Fibroblast of mammary gland (primary cell): ENCODE measurements around the gene PPARA.
"Not testable (repeated sequence)": the region's sequence is repeated elsewhere in the genome, so short reads cannot be mapped to it uniquely, and the experiment has no call there.

Experiments used
- DNase-seq: peaks from one replicate; pipeline ENCODE4 v3.0.0-alpha.2; 2010; ENCODE audit warnings: low read depth
- H3K4me3 ChIP-seq: 2 replicates; pipeline ENCODE4 v1.5.1; 2011; ENCODE audit warnings: low read depth, mild to moderate bottlenecking, low read length, moderate library complexity; ENCODE audit not compliant: control insufficient read depth
- CTCF ChIP-seq: conservative IDR thresholded peaks from 2 replicates; pipeline ENCODE4 v1.5.1; 2011; ENCODE audit warnings: low read depth, low read length, inconsistent platforms; ENCODE audit not compliant: control insufficient read depth, insufficient read depth

PPARA gene

DNA sequence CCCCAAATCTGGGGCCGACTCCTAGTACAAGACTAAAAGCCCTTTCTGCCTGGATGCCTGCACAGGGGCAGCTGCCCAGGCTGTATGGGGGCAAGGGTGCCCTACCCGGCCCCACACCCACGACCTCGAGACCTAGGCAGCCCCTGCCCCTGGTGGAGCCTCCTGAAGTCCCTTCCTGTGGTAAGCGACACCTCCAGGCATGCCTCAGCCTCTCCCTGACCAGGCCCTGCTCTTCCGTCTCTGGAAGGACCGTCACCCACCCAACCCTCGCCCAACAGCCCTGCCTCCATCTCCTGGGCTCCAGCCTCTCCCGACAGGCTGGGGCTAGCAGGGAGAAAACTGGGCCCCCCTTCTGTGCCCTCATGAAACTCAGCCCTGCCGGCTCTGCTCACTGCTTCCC is 22.8 kb upstream of the PPARA start:
- H3K4me3 ChIP-seq: no peak overlapping the region
- no peak for TF ChIP-seq CTCF
- no peak for DNase-seq

GRCh38 chr22:46128606-46129005 is 21.7 kb upstream of the PPARA start:
- H3K4me3 ChIP-seq: no peak overlapping the region
- DNase-seq: no peak
- no peak for TF ChIP-seq CTCF

DNA sequence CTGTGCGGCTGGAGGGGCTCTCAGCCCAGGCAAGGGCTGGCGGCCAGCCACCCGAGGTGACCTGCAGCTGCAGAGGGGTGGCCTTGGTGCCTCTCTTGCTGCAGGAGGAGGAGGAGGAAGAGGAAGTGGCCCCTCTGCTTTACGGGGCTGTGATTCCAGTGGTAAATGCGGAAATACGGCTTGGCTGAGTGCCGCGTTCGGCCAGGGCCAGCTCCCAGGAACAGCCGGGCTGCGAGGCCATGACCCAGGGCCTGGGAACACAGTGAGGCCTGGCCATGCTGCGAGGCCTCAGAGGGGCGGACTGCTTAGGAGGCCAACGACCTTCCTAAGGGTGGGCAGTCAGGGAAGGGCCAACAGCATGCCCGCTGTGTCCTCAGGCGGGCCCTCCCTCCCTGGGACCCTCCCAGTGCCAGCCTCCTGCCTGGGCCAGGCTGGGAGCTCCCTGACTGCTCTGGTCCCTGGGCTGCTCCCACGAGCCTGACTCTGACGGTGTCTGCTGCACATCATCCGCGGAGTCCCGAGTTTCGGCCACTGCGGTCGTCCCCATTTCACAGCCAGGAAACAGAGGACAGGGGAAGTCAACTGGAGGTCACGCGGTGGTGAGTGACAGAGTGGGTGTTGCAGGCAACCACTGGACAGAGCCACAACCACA is 20.8 kb upstream of the PPARA start:
- no peak overlapping the region for H3K4me3 ChIP-seq
- no peak for DNase-seq
- TF ChIP-seq CTCF: no peak

DNA sequence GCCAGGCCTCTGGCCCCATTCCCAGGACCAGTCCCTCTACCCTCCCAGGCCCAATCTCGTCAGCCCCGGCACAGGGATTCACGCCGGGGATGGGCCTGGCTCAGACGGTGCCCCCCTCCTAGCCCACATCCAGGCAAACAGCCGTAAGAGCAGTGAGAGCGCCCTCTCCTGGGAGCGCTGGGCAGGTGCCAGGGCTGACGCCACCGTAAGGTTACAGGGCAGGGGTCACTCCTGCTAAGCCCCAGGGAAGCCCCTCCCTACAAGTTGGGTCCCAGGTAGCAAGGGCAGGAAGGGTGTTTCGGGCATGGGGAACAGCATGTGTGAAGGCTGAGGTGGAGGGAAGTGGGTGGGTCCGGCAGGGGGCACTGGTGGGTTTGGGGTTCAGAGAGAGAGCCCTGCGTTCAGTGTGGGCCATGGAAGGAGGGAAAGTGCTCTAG is 19.2 kb upstream of the PPARA start:
- TF ChIP-seq CTCF: peak; percentile 36
- DNase-seq: no peak
- no peak overlapping the region for H3K4me3 ChIP-seq

DNA sequence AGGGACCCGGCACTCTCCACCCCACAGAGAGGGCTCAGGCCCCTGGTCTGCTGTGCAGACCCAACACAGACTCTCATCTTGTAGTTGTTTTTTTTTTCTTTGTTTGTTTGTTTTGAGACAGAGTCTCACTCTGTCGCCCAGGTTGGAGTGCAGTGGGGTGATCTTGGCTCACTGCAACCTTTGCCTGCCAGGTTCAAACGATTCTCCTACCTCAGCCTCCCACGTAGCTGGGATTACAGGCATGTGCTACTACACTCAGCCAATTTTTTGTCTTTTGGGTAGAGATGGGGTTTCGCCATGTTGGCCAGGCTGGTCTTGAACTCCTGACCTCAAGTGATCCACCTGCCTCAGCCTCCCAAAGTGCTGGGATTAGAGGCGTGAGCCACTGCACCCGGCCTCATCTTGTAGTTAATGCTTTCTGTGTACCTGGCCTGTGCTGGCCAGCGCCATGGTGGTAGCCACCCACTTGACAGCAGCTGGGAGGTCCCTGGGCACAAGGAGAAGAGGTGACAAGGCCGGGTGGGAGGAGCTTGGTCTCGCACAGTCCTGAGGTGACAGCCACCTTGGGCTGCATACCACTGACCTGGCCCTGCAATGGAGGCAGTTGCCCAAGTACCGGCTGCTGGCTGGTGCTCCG is 18.0 kb upstream of the PPARA start:
- not testable (repeated sequence) for DNase-seq, H3K4me3 ChIP-seq

- no peak for TF ChIP-seq CTCF
- H3K4me3 ChIP-seq: no peak overlapping the region
- no peak for DNase-seq
Measured at GRCh38 chr22:46132830-46133587, 17.3 kb upstream of the PPARA start.

DNA sequence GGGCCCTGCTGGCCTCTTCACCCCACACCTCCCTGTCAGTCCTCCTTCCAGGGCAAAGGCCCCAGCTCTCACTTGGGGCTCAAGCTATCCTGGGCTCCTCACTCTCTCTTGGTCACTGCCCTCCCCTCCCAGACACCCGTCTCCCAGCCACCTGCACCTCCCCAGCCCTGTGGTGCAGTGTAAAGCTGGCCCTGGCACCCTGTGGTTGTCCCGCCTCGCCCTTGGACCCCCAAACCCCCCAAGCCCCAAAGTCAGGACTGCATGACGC is 16.8 kb upstream of the PPARA start:
- no peak overlapping the region for H3K4me3 ChIP-seq
- DNase-seq: no peak
- no peak for TF ChIP-seq CTCF
